K562 (cell line): ENCODE data around the gene KDM2B. TPM values are rescaled to one million over a fixed set of nuclear protein-coding genes. Genes with fewer than 3 reads are reported as not detected.

Source experiments
- CREBBP ChIP-seq: IDR thresholded peaks from one replicate; pipeline ENCODE4 v1.6.1; 2012; ENCODE audit warnings: low read depth, mild to moderate bottlenecking, control low read depth, inconsistent platforms, low read length
- CSDE1 ChIP-seq, 2 experiments: fragments of 450-650 bp; IDR thresholded peaks; 2 replicates each; pipeline ENCODE4 v1.6.1; 2016; ENCODE audit warnings: mild to moderate bottlenecking in 1 of 2
- E2F3 ChIP-seq: fragments of 250-450 bp; sonication (Bioruptor Pico); IDR thresholded peaks from 2 replicates; pipeline ENCODE4 v1.4.0; 2020; ENCODE audit warnings: mild to moderate bottlenecking
- MCM2 ChIP-seq: fragments of 450-650 bp; IDR thresholded peaks from 2 replicates; pipeline ENCODE4 v1.6.1; 2017; ENCODE audit warnings: low read depth, mild to moderate bottlenecking
- MIER1 ChIP-seq: fragments of 450-650 bp; IDR thresholded peaks from 2 replicates; pipeline ENCODE4 v1.6.1; 2016; ENCODE audit warnings: antibody characterized with exemption, mild to moderate bottlenecking, low read depth
- MTA1 ChIP-seq: fragments of 450-650 bp; IDR thresholded peaks from 2 replicates; pipeline ENCODE4 v1.6.1; 2017; ENCODE audit warnings: borderline replicate concordance
- NFIC ChIP-seq: fragments of 450-650 bp; IDR thresholded peaks from 2 replicates; pipeline ENCODE4 v1.6.1; 2017; ENCODE audit warnings: mild to moderate bottlenecking, inconsistent platforms
- PHF21A ChIP-seq: fragments of 450-650 bp; IDR thresholded peaks from 2 replicates; pipeline ENCODE4 v1.6.1; 2017; ENCODE audit warnings: low read depth, borderline replicate concordance
- POLR3A ChIP-seq: IDR thresholded peaks from 2 replicates; pipeline ENCODE4 v1.6.1; 2011; ENCODE audit warnings: borderline replicate concordance, mild to moderate bottlenecking, moderate library complexity; ENCODE audit not compliant: insufficient read length, insufficient read depth; ENCODE audit errors: extremely low read depth
- RBM25 ChIP-seq: fragments of 200-400 bp; formaldehyde crosslinking; IDR thresholded peaks from 2 replicates; pipeline ENCODE4 v1.6.1; 2018; ENCODE audit warnings: low read length, low read depth, moderate library complexity; ENCODE audit not compliant: severe bottlenecking
- STAT5B ChIP-seq: fragments of 250-450 bp; sonication (Bioruptor Pico); IDR thresholded peaks from 2 replicates; pipeline ENCODE4 v1.8.0; 2021; ENCODE audit warnings: mild to moderate bottlenecking, inconsistent platforms
- TAF1 ChIP-seq: IDR thresholded peaks from 2 replicates; pipeline ENCODE4 v1.6.1; 2011; ENCODE audit warnings: mild to moderate bottlenecking, low read length, moderate library complexity; ENCODE audit not compliant: insufficient read depth, control insufficient read depth, severe bottlenecking; ENCODE audit errors: extremely low read depth
- TBL1XR1 ChIP-seq, 2 experiments: IDR thresholded peaks; 2 replicates each; pipeline ENCODE4 v1.6.1; 2012; ENCODE audit warnings: improper control_type of control experiment in 2 of 2, low read length in 2 of 2, mild to moderate bottlenecking in 1 of 2
- ZNF274 ChIP-seq: IDR thresholded peaks from 2 replicates; pipeline ENCODE4 v1.6.1; 2011; ENCODE audit warnings: low read depth, mild to moderate bottlenecking, low read length, moderate library complexity, borderline replicate concordance
- ZNF408 ChIP-seq: fragments of 250-450 bp; sonication (Bioruptor Pico); IDR thresholded peaks from 2 replicates; pipeline ENCODE4 v1.4.0; 2020; ENCODE audit warnings: low read depth, mild to moderate bottlenecking, moderate library complexity
- ZNF695 ChIP-seq: fragments of 450-650 bp; formaldehyde crosslinking; IDR thresholded peaks from 2 replicates; pipeline ENCODE4 v1.4.0; 2020; ENCODE audit warnings: mild to moderate bottlenecking, moderate library complexity
- ZNF717 ChIP-seq: fragments of 250-450 bp; sonication (Bioruptor Pico); IDR thresholded peaks from 2 replicates; pipeline ENCODE4 v1.5.0; 2021
- ZNF76 ChIP-seq: fragments of 250-450 bp; sonication (Bioruptor Pico); IDR thresholded peaks from 2 replicates; pipeline ENCODE4 v1.4.0; 2020; ENCODE audit warnings: mild to moderate bottlenecking, moderate library complexity, borderline replicate concordance
- polyA plus RNA-seq, 8 experiments: library from polyadenylated mRNA; depleted of rRNA in 4 of 8; stranded (reverse) in 5 of 8; unstranded in 3 of 8; fragments of >200 nt; fragmentation: Nextera tagmentation in 2 of 8; fragmentation: Illumina TruSeq in 1 of 8; extraction: Ambion mirVana in 2 of 8; extraction: Trizol in 1 of 8; gene quantifications; 2 replicates each; pipeline versions ENCODE4 v1.2.1 to v1.2.3, GENCODE V29; 2011 to 2014; ENCODE audit warnings: inconsistent platforms in 1 of 8, missing spikeins in 1 of 8
- total RNA-seq, 7 experiments: library from RNA; depleted of rRNA in 6 of 7; stranded (reverse); fragments of >200 nt in 6 of 7; fragmentation: Illumina TruSeq in 2 of 7; extraction: Trizol in 2 of 7; gene quantifications; 2 replicates each; pipeline versions ENCODE4 v1.2.1 to v1.2.3, GENCODE V29; 2011 to 2021; ENCODE audit warnings: low replicate concordance in 1 of 7
- TF ChIP-seq, protein P1 (sequence below), 2 experiments: fragments of 250-450 bp in 1 of 2; fragments of 450-650 bp in 1 of 2; sonication (Bioruptor Pico) in 1 of 2; IDR thresholded peaks; 2 replicates each; pipeline versions ENCODE4 v1.6.1 to v1.8.0; 2016 to 2021; ENCODE audit warnings: mild to moderate bottlenecking in 2 of 2, moderate library complexity in 2 of 2, missing compliant biosample characterization in 1 of 2, missing genetic modification characterization in 1 of 2
- TF ChIP-seq, protein P2 (sequence below): fragments of 250-450 bp; sonication (Bioruptor Pico); IDR thresholded peaks from 2 replicates; pipeline ENCODE4 v1.5.0; 2021
- TF ChIP-seq, protein P3 (sequence below): sonication (generic); formaldehyde crosslinking; IDR thresholded peaks from 2 replicates; pipeline ENCODE4 v1.8.0; 2022; ENCODE audit warnings: mild to moderate bottlenecking, missing genetic modification reagents
- TF ChIP-seq, protein P4 (sequence below): fragments of 450-650 bp; IDR thresholded peaks from 2 replicates; pipeline ENCODE4 v1.6.1; 2016; ENCODE audit warnings: borderline replicate concordance
- TF ChIP-seq, protein P5 (sequence below): sonication (generic); formaldehyde crosslinking; IDR thresholded peaks from 2 replicates; pipeline ENCODE4 v1.8.0; 2023; ENCODE audit warnings: mild to moderate bottlenecking, missing genetic modification reagents

Gene KDM2B
- total and polyA plus RNA-seq, 9 of the 15 experiments (the other 6 are each of a cell fraction or from before 2014, with no cell fraction given), result 7.4 to 50.5 (median 22.5) TPM

DNA sequence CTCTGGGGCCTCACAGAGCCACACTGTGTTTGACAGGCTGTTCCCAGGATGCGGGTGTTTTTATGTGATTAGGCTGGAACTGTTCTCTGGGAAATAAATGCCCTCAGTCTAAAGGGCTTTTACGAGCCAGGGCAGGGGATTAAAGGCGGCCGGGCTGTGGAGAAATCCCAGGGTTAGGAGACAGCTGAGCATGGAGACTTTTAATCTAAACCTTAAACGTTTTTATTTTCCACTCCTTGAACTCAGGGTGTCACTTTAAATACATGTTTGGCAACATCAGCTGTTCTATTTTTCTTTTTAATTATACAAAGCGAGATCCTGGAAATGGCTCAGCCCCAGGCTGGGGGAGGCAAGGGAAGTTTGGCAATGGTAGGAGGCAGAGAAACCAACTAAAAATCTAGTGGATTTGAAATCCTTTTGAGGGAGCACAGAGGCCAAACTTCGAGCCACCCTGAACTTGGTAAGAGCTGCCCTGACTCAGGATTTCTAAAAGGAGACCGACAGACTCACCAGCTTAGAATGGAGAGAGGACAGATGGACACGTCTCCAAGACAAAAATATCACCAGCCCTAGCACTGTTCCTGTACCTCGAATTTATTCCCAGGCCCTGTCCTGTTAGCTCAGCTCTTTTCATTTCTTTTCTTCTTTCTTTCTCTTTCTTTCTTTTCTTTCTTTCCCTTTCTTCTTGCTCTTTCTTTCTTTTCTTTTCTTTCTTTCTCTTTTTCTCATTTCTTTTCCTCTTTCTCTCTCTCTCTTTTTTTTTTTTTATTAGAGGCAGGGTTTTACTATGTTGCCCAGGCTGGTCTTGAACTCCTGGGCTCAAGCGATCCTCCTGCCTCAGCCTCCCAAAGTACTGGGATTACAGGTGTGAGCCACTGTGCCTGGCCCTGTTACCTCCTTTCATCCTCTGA is 29.7 kb upstream of the KDM2B start (continued):
- no peak for TF ChIP-seq MTA1
- TF ChIP-seq, protein P1, sequence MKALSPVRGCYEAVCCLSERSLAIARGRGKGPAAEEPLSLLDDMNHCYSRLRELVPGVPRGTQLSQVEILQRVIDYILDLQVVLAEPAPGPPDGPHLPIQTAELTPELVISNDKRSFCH (CRISPR knock-in tag; IDR thresholded peaks at IDR 0.05), result no peak
- TF ChIP-seq, protein P1 (tag; IDR thresholded peaks at IDR 0.05), result no peak
- no peak for TF ChIP-seq E2F3 (CRISPR knock-in tag)
- TF ChIP-seq, protein P2, sequence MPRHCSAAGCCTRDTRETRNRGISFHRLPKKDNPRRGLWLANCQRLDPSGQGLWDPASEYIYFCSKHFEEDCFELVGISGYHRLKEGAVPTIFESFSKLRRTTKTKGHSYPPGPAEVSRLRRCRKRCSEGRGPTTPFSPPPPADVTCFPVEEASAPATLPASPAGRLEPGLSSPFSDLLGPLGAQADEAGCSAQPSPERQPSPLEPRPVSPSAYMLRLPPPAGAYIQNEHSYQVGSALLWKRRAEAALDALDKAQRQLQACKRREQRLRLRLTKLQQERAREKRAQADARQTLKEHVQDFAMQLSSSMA (CRISPR knock-in tag), result no peak
- TF ChIP-seq, protein P3, sequence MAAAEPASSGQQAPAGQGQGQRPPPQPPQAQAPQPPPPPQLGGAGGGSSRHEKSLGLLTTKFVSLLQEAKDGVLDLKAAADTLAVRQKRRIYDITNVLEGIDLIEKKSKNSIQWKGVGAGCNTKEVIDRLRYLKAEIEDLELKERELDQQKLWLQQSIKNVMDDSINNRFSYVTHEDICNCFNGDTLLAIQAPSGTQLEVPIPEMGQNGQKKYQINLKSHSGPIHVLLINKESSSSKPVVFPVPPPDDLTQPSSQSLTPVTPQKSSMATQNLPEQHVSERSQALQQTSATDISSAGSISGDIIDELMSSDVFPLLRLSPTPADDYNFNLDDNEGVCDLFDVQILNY (CRISPR knock-in tag), result no peak
- TF ChIP-seq, protein P4, sequence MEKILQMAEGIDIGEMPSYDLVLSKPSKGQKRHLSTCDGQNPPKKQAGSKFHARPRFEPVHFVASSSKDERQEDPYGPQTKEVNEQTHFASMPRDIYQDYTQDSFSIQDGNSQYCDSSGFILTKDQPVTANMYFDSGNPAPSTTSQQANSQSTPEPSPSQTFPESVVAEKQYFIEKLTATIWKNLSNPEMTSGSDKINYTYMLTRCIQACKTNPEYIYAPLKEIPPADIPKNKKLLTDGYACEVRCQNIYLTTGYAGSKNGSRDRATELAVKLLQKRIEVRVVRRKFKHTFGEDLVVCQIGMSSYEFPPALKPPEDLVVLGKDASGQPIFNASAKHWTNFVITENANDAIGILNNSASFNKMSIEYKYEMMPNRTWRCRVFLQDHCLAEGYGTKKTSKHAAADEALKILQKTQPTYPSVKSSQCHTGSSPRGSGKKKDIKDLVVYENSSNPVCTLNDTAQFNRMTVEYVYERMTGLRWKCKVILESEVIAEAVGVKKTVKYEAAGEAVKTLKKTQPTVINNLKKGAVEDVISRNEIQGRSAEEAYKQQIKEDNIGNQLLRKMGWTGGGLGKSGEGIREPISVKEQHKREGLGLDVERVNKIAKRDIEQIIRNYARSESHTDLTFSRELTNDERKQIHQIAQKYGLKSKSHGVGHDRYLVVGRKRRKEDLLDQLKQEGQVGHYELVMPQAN, result 0 out of 2 replicates have a peak, but pooled peaks have one; percentile 37
- no peak for TF ChIP-seq TAF1
- TF ChIP-seq, protein P5, sequence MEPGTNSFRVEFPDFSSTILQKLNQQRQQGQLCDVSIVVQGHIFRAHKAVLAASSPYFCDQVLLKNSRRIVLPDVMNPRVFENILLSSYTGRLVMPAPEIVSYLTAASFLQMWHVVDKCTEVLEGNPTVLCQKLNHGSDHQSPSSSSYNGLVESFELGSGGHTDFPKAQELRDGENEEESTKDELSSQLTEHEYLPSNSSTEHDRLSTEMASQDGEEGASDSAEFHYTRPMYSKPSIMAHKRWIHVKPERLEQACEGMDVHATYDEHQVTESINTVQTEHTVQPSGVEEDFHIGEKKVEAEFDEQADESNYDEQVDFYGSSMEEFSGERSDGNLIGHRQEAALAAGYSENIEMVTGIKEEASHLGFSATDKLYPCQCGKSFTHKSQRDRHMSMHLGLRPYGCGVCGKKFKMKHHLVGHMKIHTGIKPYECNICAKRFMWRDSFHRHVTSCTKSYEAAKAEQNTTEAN (CRISPR knock-in tag), result no peak
- no peak for TF ChIP-seq STAT5B (CRISPR knock-in tag)
- TF ChIP-seq MCM2, result no peak
- TF ChIP-seq ZNF274, result no peak
- TF ChIP-seq MIER1, result peak; percentile 45; the same call in 1 of the 2 replicates
- no peak for TF ChIP-seq POLR3A
- no peak for TF ChIP-seq NFIC
- TF ChIP-seq ZNF408, result no peak
- TF ChIP-seq ZNF76 (CRISPR knock-in tag), result no peak
- TF ChIP-seq ZNF695, result no peak
- TF ChIP-seq RBM25, result no peak
- no peak for TF ChIP-seq ZNF717 (CRISPR knock-in tag)
- no peak for TF ChIP-seq CREBBP
- TF ChIP-seq CSDE1 (IDR thresholded peaks at IDR 0.05), result no peak
- TF ChIP-seq PHF21A, result no peak
- TF ChIP-seq TBL1XR1 (IDR thresholded peaks at IDR 0.05; ENCODE audit: low read length in 2 of 2), result no peak
